Liver (tissue), 3 donors: ENCODE results near the gene NOC2L.

ENCODE experiments used
- EGR1 ChIP-seq, 2 donors: IDR thresholded peaks; 2 replicates each; pipeline ENCODE4 v1.6.1; 2016 to 2018; ENCODE audit warnings: antibody characterized with exemption in 2 of 2, low read depth in 2 of 2
- GABPA ChIP-seq, 2 donors: IDR thresholded peaks in 1 of 2; conservative IDR thresholded peaks in 1 of 2; 2 replicates each; pipeline ENCODE4 v1.6.1; 2016; ENCODE audit warnings: antibody characterized with exemption in 2 of 2, mild to moderate bottlenecking in 1 of 2, moderate library complexity in 1 of 2
- HNF4A ChIP-seq, 2 donors: conservative IDR thresholded peaks; 2 replicates each; pipeline ENCODE4 v1.6.1; 2016; ENCODE audit warnings: antibody characterized with exemption in 2 of 2, mild to moderate bottlenecking in 2 of 2
- HNF4G ChIP-seq: IDR thresholded peaks from 2 replicates; pipeline ENCODE4 v1.6.1; 2016; ENCODE audit warnings: antibody characterized with exemption
- JUND ChIP-seq, 2 donors: IDR thresholded peaks; 2 replicates each; pipeline ENCODE4 v1.6.1; 2016; ENCODE audit warnings: antibody characterized with exemption in 2 of 2
- RAD21 ChIP-seq, 2 donors: IDR thresholded peaks; 2 replicates each; pipeline ENCODE4 v1.6.1; 2016; ENCODE audit warnings: antibody characterized with exemption in 2 of 2, mild to moderate bottlenecking in 2 of 2
- SP1 ChIP-seq: IDR thresholded peaks from 2 replicates; pipeline ENCODE4 v1.6.1; 2018; ENCODE audit warnings: antibody characterized with exemption, mild to moderate bottlenecking
- TF ChIP-seq, protein P1 (sequence below): fragments of 150-350 bp; IDR thresholded peaks from 2 replicates; pipeline ENCODE4 v1.5.1; 2017; ENCODE audit warnings: improper control_type of control experiment, low read depth, low read length; ENCODE audit not compliant: missing input control
- TF ChIP-seq, protein P2 (sequence below): IDR thresholded peaks from 2 replicates; pipeline ENCODE4 v1.6.1; 2016; ENCODE audit warnings: antibody characterized with exemption, mild to moderate bottlenecking
- TF ChIP-seq, protein P3 (sequence below): IDR thresholded peaks from 2 replicates; pipeline ENCODE4 v1.6.1; 2016; ENCODE audit warnings: antibody characterized with exemption
- donor health status: healthy.
- donor health status: healthy.

DNA sequence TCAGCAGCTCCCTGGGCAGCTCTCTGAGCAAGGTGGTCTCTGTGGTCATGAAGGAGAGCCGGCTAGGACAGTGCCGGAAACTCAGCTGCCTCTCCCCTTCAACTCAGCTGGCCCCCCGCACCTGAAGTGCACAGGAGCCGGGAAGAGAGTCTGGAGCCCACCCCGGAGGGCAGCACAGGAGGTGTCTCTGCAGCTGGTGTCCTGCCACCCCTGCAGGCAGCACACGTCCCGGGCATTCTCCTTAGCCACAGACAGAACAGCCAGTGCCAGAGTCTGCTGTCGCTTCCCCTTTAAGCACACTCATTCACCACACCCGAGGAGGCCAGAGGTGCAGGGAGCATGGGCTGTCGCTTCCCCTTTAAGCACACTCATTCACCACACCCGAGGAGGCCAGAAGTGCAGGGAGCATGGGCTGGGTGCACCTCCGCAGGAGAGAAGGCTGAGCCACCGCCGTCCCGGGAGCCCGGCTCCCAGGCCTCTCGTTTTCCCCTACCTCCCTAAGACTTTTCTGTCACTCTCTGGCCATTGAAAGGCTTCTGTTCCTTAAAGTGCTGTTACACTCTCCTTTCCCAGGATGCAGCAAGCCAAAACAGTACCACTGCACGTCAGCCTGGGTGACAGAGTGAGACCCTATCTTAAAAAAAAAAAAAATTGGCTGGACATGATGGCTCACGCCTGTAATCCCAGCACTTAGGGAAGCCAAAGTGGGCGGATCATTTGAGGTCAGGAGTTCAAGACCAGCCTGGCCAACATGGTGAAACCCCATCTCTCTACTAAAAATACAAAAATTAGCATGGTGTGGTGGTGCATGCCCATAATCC lies 52.2 kb downstream of the NOC2L start:
- TF ChIP-seq HNF4G (no peak), RAD21 (IDR thresholded peaks at IDR 0.05) (no peak), JUND (IDR thresholded peaks at IDR 0.05) (no peak), SP1 (no peak), EGR1 (IDR thresholded peaks at IDR 0.05; ENCODE audit: low read depth in 2 of 2) (no peak), HNF4A (conservative IDR thresholded peaks at IDR 0.05) (no peak), GABPA (IDR thresholded peaks at IDR 0.05 in 1 of 2, conservative IDR thresholded peaks at IDR 0.05 in 1 of 2) (no peak)
- TF ChIP-seq, protein P1, sequence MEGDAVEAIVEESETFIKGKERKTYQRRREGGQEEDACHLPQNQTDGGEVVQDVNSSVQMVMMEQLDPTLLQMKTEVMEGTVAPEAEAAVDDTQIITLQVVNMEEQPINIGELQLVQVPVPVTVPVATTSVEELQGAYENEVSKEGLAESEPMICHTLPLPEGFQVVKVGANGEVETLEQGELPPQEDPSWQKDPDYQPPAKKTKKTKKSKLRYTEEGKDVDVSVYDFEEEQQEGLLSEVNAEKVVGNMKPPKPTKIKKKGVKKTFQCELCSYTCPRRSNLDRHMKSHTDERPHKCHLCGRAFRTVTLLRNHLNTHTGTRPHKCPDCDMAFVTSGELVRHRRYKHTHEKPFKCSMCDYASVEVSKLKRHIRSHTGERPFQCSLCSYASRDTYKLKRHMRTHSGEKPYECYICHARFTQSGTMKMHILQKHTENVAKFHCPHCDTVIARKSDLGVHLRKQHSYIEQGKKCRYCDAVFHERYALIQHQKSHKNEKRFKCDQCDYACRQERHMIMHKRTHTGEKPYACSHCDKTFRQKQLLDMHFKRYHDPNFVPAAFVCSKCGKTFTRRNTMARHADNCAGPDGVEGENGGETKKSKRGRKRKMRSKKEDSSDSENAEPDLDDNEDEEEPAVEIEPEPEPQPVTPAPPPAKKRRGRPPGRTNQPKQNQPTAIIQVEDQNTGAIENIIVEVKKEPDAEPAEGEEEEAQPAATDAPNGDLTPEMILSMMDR = no peak
- TF ChIP-seq, protein P2, sequence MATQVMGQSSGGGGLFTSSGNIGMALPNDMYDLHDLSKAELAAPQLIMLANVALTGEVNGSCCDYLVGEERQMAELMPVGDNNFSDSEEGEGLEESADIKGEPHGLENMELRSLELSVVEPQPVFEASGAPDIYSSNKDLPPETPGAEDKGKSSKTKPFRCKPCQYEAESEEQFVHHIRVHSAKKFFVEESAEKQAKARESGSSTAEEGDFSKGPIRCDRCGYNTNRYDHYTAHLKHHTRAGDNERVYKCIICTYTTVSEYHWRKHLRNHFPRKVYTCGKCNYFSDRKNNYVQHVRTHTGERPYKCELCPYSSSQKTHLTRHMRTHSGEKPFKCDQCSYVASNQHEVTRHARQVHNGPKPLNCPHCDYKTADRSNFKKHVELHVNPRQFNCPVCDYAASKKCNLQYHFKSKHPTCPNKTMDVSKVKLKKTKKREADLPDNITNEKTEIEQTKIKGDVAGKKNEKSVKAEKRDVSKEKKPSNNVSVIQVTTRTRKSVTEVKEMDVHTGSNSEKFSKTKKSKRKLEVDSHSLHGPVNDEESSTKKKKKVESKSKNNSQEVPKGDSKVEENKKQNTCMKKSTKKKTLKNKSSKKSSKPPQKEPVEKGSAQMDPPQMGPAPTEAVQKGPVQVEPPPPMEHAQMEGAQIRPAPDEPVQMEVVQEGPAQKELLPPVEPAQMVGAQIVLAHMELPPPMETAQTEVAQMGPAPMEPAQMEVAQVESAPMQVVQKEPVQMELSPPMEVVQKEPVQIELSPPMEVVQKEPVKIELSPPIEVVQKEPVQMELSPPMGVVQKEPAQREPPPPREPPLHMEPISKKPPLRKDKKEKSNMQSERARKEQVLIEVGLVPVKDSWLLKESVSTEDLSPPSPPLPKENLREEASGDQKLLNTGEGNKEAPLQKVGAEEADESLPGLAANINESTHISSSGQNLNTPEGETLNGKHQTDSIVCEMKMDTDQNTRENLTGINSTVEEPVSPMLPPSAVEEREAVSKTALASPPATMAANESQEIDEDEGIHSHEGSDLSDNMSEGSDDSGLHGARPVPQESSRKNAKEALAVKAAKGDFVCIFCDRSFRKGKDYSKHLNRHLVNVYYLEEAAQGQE = no peak
- TF ChIP-seq, protein P3, sequence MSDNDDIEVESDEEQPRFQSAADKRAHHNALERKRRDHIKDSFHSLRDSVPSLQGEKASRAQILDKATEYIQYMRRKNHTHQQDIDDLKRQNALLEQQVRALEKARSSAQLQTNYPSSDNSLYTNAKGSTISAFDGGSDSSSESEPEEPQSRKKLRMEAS = no peak
